Measurements from ENCODE around the gene SLC36A1.
"Not testable (repeated sequence)": the region's sequence is repeated elsewhere in the genome, so short reads cannot be mapped to it uniquely, and the experiment has no call there.

SLC36A1 gene

DNA sequence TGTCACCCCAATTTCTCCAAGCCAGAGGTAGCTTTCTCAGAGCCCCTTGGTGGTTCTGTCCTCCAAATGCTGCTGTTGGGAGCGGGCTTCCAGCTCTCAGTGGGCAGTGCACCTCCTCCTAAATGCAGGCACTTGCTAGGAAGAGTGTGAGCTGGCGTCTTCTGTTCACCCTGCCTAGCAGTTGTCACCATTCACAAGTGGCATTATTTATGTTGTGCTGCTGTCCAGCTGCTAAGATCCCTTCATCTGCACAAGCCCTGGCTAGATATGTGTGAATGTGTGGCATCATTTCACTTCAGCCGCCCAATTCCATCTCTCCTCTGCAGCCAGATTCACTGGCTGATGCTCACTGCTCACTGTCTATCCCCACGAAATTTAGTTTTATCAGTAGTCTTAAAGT is 43.7 kb downstream of the SLC36A1 start:
- DNase-seq: no peak

DNA sequence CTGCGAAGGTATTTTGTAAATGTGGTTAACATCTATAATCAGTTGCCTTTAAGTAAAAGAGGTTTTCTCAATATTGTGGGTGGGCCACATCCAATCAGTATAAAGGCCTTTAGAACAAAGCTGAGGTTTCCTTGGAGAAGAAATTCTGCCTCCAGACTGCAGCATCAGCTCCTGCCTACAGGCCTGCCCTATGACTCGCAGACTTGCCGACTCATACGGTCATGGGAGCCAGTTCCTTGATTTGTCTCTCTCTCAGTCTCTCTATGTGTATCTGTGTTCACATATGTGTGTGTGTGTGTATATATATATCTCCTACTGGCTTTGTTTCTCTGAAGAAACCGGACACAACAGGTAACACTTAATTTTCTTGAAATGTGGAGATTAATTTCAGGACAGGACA is 45.3 kb downstream of the SLC36A1 start:
- no peak for DNase-seq

DNA sequence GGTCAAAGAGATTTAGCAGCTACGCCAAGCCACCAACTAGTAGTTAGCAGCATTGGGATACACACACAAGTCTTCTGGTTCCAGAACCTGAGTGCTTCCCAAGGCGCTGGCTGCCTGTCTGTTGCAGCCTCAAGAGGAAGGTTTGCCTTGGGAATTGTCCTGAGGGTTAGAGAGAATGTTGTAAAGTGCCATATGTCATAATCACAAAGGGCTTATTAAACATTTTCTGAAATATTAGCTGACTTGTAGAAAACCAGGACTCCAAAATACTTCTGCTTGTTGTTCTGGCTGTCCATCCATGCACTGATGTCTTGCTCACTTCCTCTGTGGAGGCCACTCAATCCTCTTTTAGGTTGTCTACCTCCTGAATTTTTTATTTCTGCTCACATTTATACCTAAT is 46.3 kb downstream of the SLC36A1 start:
- DNase-seq: no peak

DNA sequence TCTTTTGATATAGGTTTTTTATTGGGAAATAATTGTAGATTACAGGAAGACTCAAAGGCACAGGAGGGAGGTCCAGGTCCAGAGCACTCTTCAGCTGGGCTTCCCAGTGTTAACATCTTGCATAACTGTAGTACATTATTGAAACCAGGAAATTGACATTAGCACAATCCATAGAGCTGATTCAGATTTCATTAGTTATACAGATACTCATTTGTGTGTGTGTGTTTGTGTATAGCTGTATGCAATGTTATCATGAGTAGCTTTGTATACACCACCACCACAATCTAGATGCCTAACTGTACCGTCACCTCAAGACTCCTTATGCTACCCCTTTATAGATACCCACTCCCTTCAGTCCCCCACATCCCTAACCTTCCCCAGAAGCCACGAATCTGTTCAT is 47.9 kb downstream of the SLC36A1 start:
- no peak for DNase-seq

DNA sequence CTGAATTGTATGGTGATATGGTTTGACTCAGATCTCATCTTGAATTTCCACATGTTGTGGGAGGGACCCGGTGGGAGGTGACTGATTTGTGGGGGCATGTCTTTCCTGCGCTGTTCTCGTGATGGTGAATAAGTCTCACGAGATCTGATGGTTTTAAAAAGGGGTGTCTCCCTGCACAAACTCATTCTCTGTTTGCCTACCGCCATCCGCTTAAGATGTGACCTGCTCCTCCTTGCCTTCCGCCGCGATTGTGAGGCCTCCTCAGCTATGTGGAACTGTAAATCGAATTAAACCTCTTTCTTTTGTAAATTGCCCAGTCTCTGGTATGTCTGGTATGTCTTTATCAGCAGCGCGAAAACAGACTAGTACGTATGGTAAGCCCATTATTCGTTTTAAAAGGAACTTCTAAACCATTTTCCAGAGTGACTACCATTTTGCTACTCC is 48.7 kb downstream of the SLC36A1 start:
- no peak for DNase-seq

DNA sequence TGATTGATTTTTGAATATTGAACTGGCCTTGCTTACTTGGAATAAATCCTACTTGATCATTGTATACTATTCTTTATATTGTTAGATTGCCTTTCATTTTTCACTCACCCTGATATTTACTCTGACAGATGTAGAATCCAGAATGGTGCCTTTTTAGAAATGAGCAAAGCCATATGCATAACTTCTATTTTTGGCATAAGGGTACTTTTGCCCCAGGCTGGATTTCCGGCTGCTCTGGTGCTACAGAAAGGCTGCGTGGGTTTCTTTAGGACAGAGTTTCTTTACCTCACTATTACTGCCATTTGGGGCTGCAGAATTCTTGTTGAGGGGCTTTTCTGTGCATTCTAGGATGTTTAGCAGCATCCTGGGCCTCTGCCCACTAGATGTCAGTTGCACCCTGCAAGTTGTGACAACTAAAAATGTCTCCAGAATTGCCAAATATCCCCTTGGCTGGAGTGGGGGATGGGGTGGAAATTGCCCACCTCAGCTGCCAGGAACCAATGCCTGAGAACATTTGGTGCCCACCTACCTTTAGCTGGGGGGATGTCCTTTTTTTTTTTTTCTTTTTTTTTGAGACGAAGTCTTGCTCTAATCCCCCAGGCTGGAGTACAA is 50.1 kb downstream of the SLC36A1 start:
- no peak for DNase-seq

DNA sequence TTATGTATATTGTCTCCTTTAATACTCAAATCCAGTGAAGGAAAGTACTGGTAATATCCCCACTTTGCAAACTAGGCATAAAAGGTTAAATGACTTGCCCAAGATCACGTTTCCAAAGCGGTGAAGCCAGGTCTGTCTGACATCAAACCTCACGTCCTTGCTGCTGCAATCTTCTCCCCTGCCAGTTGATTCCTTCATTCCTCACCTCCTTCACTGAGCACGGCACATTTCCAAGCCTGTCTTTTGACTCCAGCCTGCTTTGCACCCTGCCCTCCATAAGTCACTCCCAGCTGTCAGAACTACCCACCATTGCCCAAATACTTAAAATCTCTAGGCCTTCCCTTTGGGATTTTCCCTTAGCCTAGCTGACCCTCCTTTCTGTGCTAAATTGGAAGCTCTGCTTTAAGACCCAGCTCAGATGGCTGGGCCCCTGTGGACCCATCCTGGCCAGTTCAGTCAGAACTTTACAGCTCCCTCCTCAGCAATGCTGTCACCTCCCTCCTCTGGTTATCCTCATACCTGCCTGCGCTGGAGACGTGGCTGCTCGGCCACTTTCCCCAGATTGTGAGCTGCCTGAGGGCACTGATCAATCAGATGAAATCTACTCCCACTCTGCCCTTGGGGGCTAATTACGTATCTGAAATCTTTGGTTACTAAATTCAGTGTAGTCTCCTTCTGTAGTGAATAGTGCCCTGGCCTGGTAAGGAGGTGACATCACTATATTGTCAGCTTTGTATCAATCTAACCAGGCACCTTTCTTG is 51.2 kb downstream of the SLC36A1 start:
- no peak for DNase-seq

DNA sequence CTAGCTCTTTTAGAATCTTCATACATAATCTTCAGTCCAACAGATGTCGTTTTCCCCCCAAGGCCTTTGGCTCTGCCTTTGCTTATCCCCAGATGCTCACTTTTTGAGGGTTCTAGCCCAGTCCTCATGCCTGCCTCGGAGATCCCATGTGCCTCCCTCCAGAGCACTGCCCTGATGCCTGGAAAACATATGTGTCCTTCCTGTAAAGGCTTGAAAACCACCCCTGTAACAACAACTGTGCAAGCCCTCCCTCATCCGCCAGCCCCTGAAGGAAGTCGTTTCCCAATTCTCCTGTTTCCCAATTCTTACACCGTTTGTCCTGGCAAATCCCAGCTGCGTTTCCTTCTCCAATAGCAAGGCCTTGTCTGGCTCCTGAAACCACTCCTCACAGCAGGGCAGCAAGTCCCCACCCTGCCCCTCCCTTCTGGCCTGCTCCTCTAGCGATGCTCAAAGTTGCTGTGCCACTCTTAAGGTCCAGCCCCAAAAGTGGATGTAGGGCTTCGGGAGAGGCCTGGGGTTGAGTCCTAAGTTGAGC is 52.2 kb downstream of the SLC36A1 start:
- no peak for DNase-seq

DNA sequence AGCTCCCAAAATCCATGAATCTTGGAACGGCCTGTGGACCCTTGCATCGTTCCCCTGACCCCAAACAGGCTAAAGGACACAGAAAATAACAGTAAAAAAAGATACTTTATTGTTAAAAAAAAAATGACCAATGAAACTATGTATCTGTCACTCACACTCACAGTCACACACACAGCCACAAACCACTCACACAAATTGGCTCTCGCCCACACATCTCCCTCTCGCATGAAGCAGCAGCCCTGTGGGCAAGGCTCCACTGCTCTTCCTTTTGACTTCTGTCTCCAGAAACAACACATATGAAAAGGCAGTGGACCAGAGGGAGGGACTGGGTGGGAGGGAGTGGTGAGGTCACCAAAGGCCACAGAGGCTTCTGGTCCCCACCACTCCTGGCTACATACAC is 56.6 kb downstream of the SLC36A1 start:
- no peak for DNase-seq

DNA sequence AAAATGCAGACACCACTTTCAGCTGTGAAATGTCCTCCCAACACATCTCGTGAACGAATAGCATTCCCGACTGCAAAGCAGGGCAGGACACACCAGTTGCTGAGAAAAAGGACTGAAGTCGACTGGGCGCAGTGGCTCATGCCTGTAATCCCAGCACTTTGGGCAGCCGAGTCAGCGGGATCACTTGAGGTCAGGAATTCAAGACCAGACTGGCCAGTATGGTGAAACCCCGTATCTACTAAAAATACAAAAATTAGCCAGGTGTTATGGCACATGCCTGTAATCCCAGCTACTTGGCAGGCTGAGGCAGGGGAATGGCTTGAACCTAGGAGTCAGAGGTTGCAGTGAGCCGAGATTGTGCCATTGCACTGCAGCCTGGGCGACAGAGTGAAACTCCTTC is 60.9 kb downstream of the SLC36A1 start:
- DNase-seq: not testable (repeated sequence)

DNA sequence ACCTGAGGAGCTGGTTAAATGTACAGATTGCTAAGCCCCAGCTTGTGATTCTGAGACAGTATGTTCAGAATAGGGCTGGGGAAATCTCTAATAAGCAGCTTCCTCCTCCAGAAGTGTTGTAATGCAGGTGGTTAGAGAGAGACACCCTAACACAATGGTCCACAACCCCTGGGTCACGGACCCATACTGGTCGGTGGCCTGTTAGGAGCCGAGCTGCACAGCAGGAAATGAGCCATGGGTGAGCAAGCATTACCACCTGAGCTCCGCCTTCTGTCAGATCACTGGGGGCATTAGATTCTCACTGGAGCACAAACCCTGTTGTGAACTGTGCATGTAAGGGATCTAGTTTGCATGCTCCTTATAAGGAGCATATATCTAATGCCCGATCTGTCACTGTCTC is 61.8 kb downstream of the SLC36A1 start:
- no peak for DNase-seq

DNA sequence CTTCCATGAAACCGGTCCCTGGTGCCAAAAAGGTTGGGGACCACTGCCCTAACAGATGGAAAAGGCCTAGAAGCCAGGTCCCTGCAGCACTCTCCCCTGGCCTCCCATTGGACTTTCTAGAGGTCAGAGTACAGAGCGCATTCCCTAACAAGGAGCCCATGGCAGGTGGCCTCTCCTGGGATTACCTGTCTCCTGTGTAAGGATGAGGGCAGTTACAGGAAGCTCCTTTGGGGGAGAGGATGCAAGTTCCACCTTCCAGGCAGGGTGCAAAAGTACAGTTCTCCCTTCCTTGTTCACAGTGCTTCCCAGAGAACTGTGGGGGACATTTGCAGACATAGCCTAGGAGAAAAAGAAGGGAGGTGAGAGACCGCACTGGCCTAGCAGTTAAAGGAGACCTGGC is 62.4 kb downstream of the SLC36A1 start:
- no peak for DNase-seq

DNA sequence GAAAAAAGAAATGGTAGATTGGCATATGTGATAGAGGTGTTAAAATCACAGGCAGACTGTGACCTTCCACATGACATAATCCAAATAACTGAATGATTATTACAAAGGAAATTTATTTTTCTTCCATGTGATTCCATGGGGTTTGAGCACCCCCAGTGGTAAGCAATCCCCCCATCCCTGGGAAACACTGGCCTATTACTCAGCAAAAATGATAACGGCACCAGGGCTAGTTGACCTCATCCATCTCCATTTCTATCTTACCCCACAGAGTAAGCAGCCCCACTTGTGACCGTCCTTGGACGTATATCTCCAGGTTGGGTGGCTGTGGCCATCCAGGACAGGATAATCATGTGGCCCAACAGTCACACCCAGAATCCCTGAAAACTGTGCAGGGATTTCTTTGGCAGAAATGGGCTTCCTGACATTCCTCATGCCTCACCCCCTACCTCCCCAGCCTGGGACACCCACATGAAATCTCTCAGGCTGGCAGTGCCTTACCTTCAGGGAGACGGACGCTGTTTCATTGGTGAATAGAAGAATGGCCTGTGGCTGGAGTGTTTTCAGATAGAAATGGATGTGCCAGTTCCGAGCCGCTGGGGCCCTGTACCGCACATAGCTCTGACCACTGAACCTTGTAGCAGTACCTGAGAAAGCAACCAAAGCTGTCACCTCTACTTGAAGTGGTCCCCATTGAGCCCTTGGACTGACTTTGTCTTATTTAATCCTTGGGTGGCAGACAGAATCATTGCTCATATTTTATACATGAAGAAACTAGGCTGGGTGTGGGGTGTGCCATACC is 69.9 kb downstream of the SLC36A1 start:
- DNase-seq: no peak

DNA sequence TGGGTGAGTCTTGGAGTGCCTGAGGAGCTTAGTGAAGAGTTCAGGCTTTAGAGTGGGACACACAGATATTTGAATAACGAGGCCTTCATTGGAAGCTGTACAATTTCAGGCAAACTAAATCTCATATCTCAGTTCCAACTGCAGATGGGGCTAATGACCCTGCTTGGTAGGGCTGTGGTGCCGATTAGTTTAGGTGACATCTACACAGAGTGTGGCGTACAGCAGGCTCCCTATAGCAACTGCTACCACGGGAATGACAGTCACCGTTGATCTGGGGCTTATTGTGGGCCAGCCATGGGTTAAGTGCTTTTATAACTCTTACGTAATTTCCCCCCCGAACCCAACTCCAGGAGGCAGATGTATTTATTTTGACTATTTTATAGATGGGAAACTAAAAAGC is 72.9 kb downstream of the SLC36A1 start:
- no peak for DNase-seq

DNA sequence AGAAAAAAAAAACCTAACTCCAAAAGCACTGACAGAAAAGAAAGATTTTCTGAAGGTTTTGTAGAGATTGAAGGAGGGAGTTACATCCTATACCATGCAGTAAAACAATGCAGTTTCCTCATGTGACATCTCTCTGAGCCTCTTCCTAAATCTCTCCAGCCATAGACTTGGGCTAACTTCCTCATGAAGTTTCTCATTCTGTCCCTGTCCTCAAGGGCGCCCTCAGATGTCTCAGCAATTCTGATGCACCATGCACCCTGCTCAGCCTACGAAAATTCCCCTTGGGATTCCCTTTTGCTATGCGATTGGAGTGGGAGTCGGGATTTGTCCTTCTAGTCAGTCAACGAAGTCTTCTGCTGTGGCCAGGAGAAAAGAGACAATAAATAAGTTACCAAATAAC is 74.8 kb downstream of the SLC36A1 start:
- no peak for DNase-seq

DNA sequence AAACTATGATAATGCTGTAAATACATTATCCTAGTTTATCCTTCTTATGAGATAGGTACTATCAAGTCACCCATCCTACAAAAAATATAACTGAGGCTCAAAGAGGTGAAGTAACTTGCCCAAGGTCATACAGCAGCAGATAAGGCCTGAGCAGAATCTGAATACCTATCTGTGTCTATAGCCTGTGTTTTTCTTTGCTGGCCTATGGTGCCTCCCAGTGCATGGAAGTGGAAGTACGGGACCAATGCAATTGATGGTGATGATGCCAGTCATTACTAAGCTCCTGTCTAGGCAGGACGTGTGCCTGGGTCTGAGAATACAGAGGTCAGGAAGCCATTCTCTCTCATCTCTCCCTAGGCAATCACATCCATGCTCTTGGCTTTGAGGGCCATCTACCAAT is 75.9 kb downstream of the SLC36A1 start:
- no peak for DNase-seq

DNA sequence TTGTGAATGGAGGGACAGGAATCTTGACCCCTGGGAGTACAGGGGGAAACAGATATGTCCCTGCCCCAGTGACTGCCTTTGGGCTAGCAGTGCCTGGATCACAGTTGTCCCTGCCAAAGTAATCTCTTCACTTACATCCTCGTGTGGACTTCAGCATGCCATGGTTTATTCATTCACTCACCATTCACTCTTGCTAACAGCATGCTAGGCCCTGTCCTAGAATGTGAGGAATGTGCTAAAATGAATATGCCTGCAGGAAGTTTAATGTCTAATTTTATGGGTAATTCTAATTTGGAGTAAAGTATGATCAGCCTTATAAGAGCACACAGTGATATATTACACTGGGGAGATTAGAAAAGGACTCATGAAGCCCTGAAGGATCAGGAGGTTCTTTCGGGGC is 80.8 kb downstream of the SLC36A1 start:
- DNase-seq: no peak

DNA sequence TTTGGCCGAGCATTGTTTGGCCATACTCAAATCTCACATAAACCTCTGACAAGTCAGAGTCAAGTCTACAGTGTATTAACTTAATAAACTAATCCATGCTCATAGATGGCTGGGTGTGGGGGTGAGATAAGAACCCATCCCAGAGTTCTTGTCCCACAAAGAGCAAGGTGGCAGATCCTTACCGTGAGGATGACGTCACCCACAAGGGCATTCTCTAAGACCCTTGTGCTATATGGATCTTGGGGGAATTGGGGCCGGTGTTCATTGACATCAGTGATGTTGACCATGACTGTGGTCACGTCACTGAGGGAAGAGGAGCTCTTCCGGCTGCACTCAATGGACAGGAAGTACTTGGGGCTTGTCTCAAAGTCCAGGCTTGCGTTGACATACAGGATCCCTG is 81.6 kb downstream of the SLC36A1 start:
- no peak for DNase-seq

DNA sequence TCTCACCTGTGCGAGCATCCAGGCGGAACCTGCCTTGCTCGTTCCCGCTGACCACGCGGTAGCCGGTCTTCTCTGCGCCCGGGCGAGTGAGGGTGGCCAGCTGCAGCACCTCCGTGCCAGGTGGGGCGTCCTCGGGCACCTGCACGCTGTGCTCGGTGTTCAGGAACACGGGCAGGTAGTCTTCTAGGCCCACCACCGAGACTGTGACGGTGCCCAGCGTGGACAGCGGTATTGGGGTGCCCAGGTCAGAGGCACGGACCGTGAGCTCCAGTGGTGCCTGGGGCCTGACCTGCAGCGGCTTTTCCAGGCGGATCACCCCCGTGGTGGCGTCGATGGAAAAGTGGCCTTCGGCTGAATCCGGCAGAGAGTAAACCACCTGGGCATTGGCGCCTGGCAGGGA is 84.2 kb downstream of the SLC36A1 start:
- DNase-seq: no peak

DNA sequence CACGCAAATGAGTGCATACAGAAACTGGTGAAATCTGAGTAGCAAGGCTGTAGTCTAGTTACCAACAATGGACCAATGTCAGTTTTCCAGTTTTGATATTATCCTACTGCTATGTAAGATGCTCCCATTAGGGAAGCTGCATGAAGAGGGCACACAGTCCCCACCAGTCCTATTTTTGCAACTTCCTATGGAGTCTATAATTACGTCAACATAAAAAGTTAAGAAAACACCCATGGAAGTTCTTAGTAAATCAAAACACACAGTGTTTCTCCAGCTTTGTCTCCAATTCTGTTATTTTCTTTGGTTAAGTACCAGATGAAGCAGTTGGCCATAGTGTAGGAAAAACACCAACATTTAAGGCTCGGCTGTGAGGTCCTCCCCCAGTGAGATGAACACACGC is 85.0 kb downstream of the SLC36A1 start:
- no peak for DNase-seq

DNA sequence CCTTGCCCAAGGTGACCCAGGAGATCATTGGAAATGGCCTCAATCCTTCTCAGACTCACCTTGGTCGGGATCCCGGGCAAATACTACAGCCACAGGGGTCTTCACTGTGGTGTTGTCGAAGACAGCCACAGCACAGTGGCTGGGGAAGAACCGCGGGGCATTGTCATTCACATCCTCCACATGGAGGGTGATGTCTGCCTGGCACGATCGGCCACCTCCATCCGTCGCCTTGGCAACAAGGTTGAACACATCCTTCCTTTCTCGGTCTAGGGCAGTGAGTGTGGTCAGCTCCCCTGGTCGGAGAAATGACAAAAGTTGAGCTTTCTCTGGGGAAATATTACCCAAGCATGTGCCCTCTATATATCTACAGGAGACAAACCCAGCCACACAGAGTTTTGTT is 86.9 kb downstream of the SLC36A1 start:
- no peak for DNase-seq

DNA sequence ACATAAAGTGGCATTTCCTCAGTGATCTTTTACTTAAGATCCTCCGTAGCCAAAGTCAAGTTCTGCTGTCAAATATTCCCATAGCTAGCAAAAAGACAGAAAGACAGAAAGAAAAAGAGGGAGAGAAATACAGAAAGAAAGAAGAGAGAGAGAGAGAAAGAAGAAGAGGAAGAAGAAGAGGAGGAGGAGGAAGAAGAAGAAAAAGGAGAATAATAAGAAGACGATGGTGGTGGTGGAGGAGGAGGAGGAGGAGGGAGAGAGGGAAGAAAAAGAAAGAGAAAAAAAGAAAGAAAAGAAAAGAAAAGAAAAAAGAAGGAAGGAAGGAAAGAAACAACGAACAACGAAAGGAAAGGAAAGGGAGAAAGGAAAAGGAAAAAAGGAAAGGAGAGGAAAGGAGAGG is 89.6 kb downstream of the SLC36A1 start:
- no peak for DNase-seq

DNA sequence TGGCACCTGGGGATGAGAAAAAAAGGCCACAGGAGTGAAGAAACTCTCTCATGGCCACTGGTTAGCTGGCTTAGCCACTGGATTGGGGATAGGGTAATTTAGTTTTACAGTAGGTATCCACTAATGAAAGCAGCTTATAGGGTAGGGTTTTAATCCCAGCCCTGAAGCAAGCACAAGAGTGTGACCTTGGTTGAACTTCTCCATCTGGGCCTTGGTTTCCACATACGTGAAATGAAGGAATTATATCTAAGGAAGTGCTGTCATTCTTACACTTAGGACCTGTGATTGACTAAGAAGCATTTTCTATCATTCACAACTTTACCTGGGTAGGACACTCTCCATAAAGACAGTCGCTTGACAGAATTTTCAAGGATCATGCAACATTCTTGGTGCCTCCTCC is 94.2 kb downstream of the SLC36A1 start:
- DNase-seq: no peak
